Activated CD4-positive, alpha-beta T cell treated with anti-CD3 and anti-CD28 coated beads, Interleukin-2, amount 50 U/mL, for 48 hours (primary cell): ENCODE results near the gene MORC2.

Experiments
- DNase-seq, 2 experiments: peaks; one replicate each; pipeline ENCODE4 v3.0.0-alpha.2; 2020

The MORC2 gene

GRCh38 chr22:30884211-30885000 is 84.2 kb downstream of the MORC2 start:
- no peak for DNase-seq

GRCh38 chr22:30883586-30884145 is 84.9 kb downstream of the MORC2 start:
- no peak for DNase-seq

GRCh38 chr22:30882974-30883533 is 85.5 kb downstream of the MORC2 start:
- no peak for DNase-seq

GRCh38 chr22:30882184-30882717 is 86.3 kb downstream of the MORC2 start:
- DNase-seq, result no peak

GRCh38 chr22:30881361-30882183 is 87.0 kb downstream of the MORC2 start:
- no peak for DNase-seq

GRCh38 chr22:30880847-30881246 is 87.7 kb downstream of the MORC2 start:
- no peak for DNase-seq

- DNase-seq, result no peak
Observed at GRCh38 chr22:30880181-30880601, 88.4 kb downstream of the MORC2 start.

GRCh38 chr22:30879415-30879797 is 89.2 kb downstream of the MORC2 start:
- DNase-seq, result no peak

- no peak for DNase-seq
Observed at GRCh38 chr22:30878516-30879414, 89.8 kb downstream of the MORC2 start.

- no peak for DNase-seq
Observed at GRCh38 chr22:30877662-30878515, 90.7 kb downstream of the MORC2 start.

- DNase-seq, result no peak
Observed at GRCh38 chr22:30876915-30877553, 91.5 kb downstream of the MORC2 start.

- DNase-seq, result no peak
Observed at GRCh38 chr22:30876221-30876751, 92.3 kb downstream of the MORC2 start.

GRCh38 chr22:30875481-30876215 is 92.9 kb downstream of the MORC2 start:
- no peak for DNase-seq
